H9 (cell line): Measurements from ENCODE around the gene RHOC. TPM values are rescaled to one million over a fixed set of nuclear protein-coding genes. Genes with fewer than 3 reads are reported as not detected.

Experiments
- DNase-seq: peaks from one replicate; pipeline ENCODE4 v3.0.0-alpha.2; 2017
- H2AFZ ChIP-seq: one replicate; pipeline ENCODE4 v1.6.1; 2013; ENCODE audit warnings: mild to moderate bottlenecking, low read length, control low read depth, moderate library complexity
- H2AK5ac ChIP-seq: 2 replicates; pipeline ENCODE4 v1.6.1; 2013; ENCODE audit warnings: low read length, control low read depth, mixed read lengths; ENCODE audit not compliant: insufficient read length
- H2BK120ac ChIP-seq: one replicate; pipeline ENCODE4 v1.6.1; 2013; ENCODE audit warnings: low read depth, mild to moderate bottlenecking, low read length, control low read depth, inconsistent platforms; ENCODE audit not compliant: poor library complexity, severe bottlenecking
- H2BK12ac ChIP-seq: 2 replicates; pipeline ENCODE4 v1.6.1; 2013; ENCODE audit warnings: low read length, control low read depth, mixed read lengths, low read depth; ENCODE audit not compliant: insufficient read length
- H2BK15ac ChIP-seq: 2 replicates; pipeline ENCODE4 v1.6.1; 2013; ENCODE audit warnings: low read depth, low read length, control low read depth
- H2BK20ac ChIP-seq: one replicate; pipeline ENCODE4 v1.6.1; 2013; ENCODE audit warnings: low read depth, mild to moderate bottlenecking, low read length, control low read depth, inconsistent platforms; ENCODE audit not compliant: poor library complexity, severe bottlenecking
- H2BK5ac ChIP-seq: 2 replicates; pipeline ENCODE4 v1.6.1; 2013; ENCODE audit warnings: low read length, control low read depth, mixed read lengths; ENCODE audit not compliant: insufficient read length
- H3K14ac ChIP-seq: 2 replicates; pipeline ENCODE4 v1.6.1; 2013; ENCODE audit warnings: low read length, control low read depth; ENCODE audit not compliant: insufficient read depth
- H3K18ac ChIP-seq: 2 replicates; pipeline ENCODE4 v1.6.1; 2013; ENCODE audit warnings: low read depth, mild to moderate bottlenecking, mixed read lengths, low read length, control low read depth; ENCODE audit not compliant: insufficient read length
- H3K23ac ChIP-seq: 2 replicates; pipeline ENCODE4 v1.6.1; 2013; ENCODE audit warnings: low read length, control low read depth, mixed read lengths, low read depth; ENCODE audit not compliant: insufficient read length
- H3K23me2 ChIP-seq: 2 replicates; pipeline ENCODE4 v1.6.1; 2013; ENCODE audit warnings: low read depth, mild to moderate bottlenecking, mixed read lengths, low read length, control low read depth; ENCODE audit not compliant: insufficient read length, poor library complexity, severe bottlenecking
- H3K27ac ChIP-seq: 2 replicates; pipeline ENCODE4 v1.5.1; 2013; ENCODE audit warnings: low read length, control low read depth, mixed read lengths, low read depth; ENCODE audit not compliant: insufficient read length
- H3K27me3 ChIP-seq: 2 replicates; pipeline ENCODE4 v1.6.1; 2013; ENCODE audit warnings: low read length, control low read depth, inconsistent platforms; ENCODE audit not compliant: insufficient read depth
- H3K4ac ChIP-seq: 2 replicates; pipeline ENCODE4 v1.6.1; 2013; ENCODE audit warnings: low read depth, mild to moderate bottlenecking, control low read depth, inconsistent platforms, low read length, moderate library complexity
- H3K4me1 ChIP-seq: 2 replicates; pipeline ENCODE4 v1.6.1; 2013; ENCODE audit warnings: low read length, control low read depth, inconsistent platforms; ENCODE audit not compliant: insufficient read depth
- H3K4me2 ChIP-seq: 2 replicates; pipeline ENCODE4 v1.6.1; 2013; ENCODE audit warnings: low read length, control low read depth, mixed read lengths; ENCODE audit not compliant: insufficient read length, insufficient read depth
- H3K56ac ChIP-seq: 2 replicates; pipeline ENCODE4 v1.6.1; 2013; ENCODE audit warnings: low read depth, mild to moderate bottlenecking, mixed read lengths, low read length, control low read depth; ENCODE audit not compliant: insufficient read length
- H3K79me1 ChIP-seq: 2 replicates; pipeline ENCODE4 v1.6.1; 2013; ENCODE audit warnings: low read depth, mild to moderate bottlenecking, moderate library complexity, low read length, control low read depth, inconsistent platforms; ENCODE audit not compliant: insufficient read depth, poor library complexity, severe bottlenecking
- H3K79me2 ChIP-seq: 2 replicates; pipeline ENCODE4 v1.6.1; 2013; ENCODE audit warnings: low read length, control low read depth, inconsistent platforms; ENCODE audit not compliant: insufficient read depth
- H3K9ac ChIP-seq: 2 replicates; pipeline ENCODE4 v1.6.1; 2013; ENCODE audit warnings: low read length, control low read depth, mixed read lengths; ENCODE audit not compliant: insufficient read length; ENCODE audit errors: extremely low read depth
- H3K9me3 ChIP-seq: one replicate; pipeline ENCODE4 v1.6.1; 2013; ENCODE audit warnings: low read depth, low read length, inconsistent platforms; ENCODE audit not compliant: control insufficient read depth
- H3T11ph ChIP-seq: one replicate; pipeline ENCODE4 v1.6.1; 2013; ENCODE audit warnings: mild to moderate bottlenecking, low read length, control low read depth, inconsistent platforms
- H4K20me1 ChIP-seq: one replicate; pipeline ENCODE4 v1.6.1; 2013; ENCODE audit not compliant: control insufficient read depth, insufficient read length, insufficient read depth
- H4K5ac ChIP-seq: 2 replicates; pipeline ENCODE4 v1.6.1; 2013; ENCODE audit warnings: low read depth, mild to moderate bottlenecking, mixed read lengths, low read length, control low read depth; ENCODE audit not compliant: insufficient read length
- H4K8ac ChIP-seq: replicated peaks from 2 replicates; pipeline ENCODE4 v1.6.1; 2013; ENCODE audit warnings: low read length, control low read depth, mixed read lengths, low read depth; ENCODE audit not compliant: insufficient read length
- H4K91ac ChIP-seq: 2 replicates; pipeline ENCODE4 v1.6.1; 2013; ENCODE audit warnings: low read depth, mild to moderate bottlenecking, moderate library complexity, mixed read lengths, low read length, control low read depth; ENCODE audit not compliant: insufficient read length
- H3K27ac Mint-ChIP-seq, 3 experiments: 2 replicates in 2 of 3; 3 replicates in 1 of 3; pipeline ENCODE4 v1.8.0; 2020 to 2021; ENCODE audit warnings: mixed read lengths in 3 of 3, mild to moderate bottlenecking in 1 of 3, moderate library complexity in 1 of 3
- H3K27me3 Mint-ChIP-seq: 2 replicates; pipeline ENCODE4 v1.8.0; 2021; ENCODE audit warnings: low read depth, mild to moderate bottlenecking, moderate library complexity, mixed read lengths
- H3K36me3 Mint-ChIP-seq, 3 experiments: 2 replicates in 2 of 3; 3 replicates in 1 of 3; pipeline ENCODE4 v1.8.0; 2020 to 2021; ENCODE audit warnings: low read depth in 3 of 3, mixed read lengths in 3 of 3; ENCODE audit not compliant: insufficient read depth in 1 of 3
- H3K4me1 Mint-ChIP-seq, 2 experiments: 2 replicates each; pipeline ENCODE4 v1.8.0; 2020; ENCODE audit warnings: mixed read lengths in 2 of 2
- H3K4me3 Mint-ChIP-seq, 2 experiments: 2 replicates in 1 of 2; 3 replicates in 1 of 2; pipeline ENCODE4 v1.8.0; 2020 to 2021; ENCODE audit warnings: mild to moderate bottlenecking in 2 of 2, mixed read lengths in 2 of 2, moderate library complexity in 1 of 2
- H3K9me3 Mint-ChIP-seq, 2 experiments: 2 replicates in 1 of 2; 3 replicates in 1 of 2; pipeline ENCODE4 v1.8.0; 2020; ENCODE audit warnings: mild to moderate bottlenecking in 2 of 2, mixed read lengths in 2 of 2, moderate library complexity in 1 of 2
- CTCF ChIP-seq: fragments of 200-600 bp; sonication (generic); conservative IDR thresholded peaks from 3 replicates; pipeline ENCODE4 v1.8.0; 2021; ENCODE audit warnings: antibody characterized with exemption, mild to moderate bottlenecking
- WGBS: extraction: QIAGEN DNeasy Blood & Tissue Kit; methylation state at CpG from one replicate; pipeline ENCODE4 v1.1.7; 2013; ENCODE audit warnings: missing lambda C conversion rate, low lambda C conversion rate, mixed read lengths; ENCODE audit not compliant: insufficient read length; ENCODE audit errors: extremely low coverage; 5-methylcytosine and 5-hydroxymethylcytosine counted together
- total RNA-seq: library from RNA; stranded (reverse); gene quantifications from 2 replicates; pipeline ENCODE4 v1.2.1, GENCODE V29; 2021

Gene RHOC
- total RNA-seq, 1 experiment from 2014 or later: 68.9 TPM

GRCh38 chr1:112708489-112708888 is 1.6 kb upstream of the RHOC start:
- Histone ChIP-seq H3K79me1 (no peaks in the 10 kb centered on the region), H2AFZ (no peak overlapping the region), H2BK120ac (no peak overlapping the region), H2BK15ac (no peak overlapping the region), H3K14ac (no peak overlapping the region), H3K27ac (no peak overlapping the region), H3K18ac (no peak overlapping the region), H3K23me2 (peaks cover 13% of the 10 kb centered on the region), H3K9me3 (no peaks in the 10 kb centered on the region), H2BK12ac (no peak overlapping the region), H3K56ac (no peak overlapping the region), H4K8ac (no peak overlapping the region), H2BK5ac (no peak overlapping the region), H3K27me3 (peaks cover 4% of the 10 kb centered on the region; the same call in 1 of the 2 replicates), H3K79me2 (no peaks in the 10 kb centered on the region; the same call in 1 of the 2 replicates), H3T11ph (no peak overlapping the region), H3K4me1 (peaks cover 16% of the 10 kb centered on the region), H2AK5ac (no peak overlapping the region), H3K23ac (no peak overlapping the region), H4K91ac (no peak overlapping the region), H4K5ac (no peak overlapping the region), H3K4ac (no peak overlapping the region), H2BK20ac (no peak overlapping the region), H4K20me1 (no peaks in the 10 kb centered on the region), H3K4me2 (no peak overlapping the region), H3K9ac (no peak overlapping the region)
- Mint-ChIP-seq H3K9me3 (no peaks in the 10 kb centered on the region; a peak in 1 of 5 replicates), H3K36me3 (peaks cover 13 to 24% (median 19%) of the 10 kb centered on the region in 3 experiments), H3K27ac (no peak overlapping the region), H3K4me1 (peaks cover 59 to 67% of the 10 kb centered on the region in 2 experiments), H3K4me3 (no peak overlapping the region), H3K27me3 (peaks cover 53% of the 10 kb centered on the region)
- no CpG with 5 or more reads among the region's 3 CpGs for WGBS
- no peak for DNase-seq
- no peak for TF ChIP-seq CTCF
